ENCODE measurements around the gene GHRHR.

Gene GHRHR

GRCh38 chr7:30986331-30986730 is 22.6 kb downstream of the GHRHR start:
- Histone ChIP-seq H3K9ac (ENCODE audit: low read depth, low read length) (no peak overlapping the region), H3K27me3 (ENCODE audit: control insufficient read depth, insufficient read depth, low read length) (no peaks in the 10 kb centered on the region), H3K4me1 (ENCODE audit: control insufficient read depth, insufficient read depth, low read length) (peaks cover 48% of the 10 kb centered on the region), H3K36me3 (ENCODE audit: control insufficient read depth, insufficient read depth, low read length) (no peaks in the 10 kb centered on the region), H3K4me3 (ENCODE audit: low read depth, low read length) (no peak overlapping the region), H3K27ac (ENCODE audit: low read depth, low read length) (peak overlapping the region; percentile 29), H3K9me3 (ENCODE audit: control insufficient read depth, insufficient read depth, low read length) (no peaks in the 10 kb centered on the region)

GRCh38 chr7:30986738-30987137 is 23.0 kb downstream of the GHRHR start:
- Histone ChIP-seq H3K36me3 (ENCODE audit: control insufficient read depth, insufficient read depth, low read length) (no peaks in the 10 kb centered on the region), H3K9me3 (ENCODE audit: control insufficient read depth, insufficient read depth, low read length) (no peaks in the 10 kb centered on the region), H3K27ac (ENCODE audit: low read depth, low read length) (peak overlapping the region; percentile 29), H3K9ac (ENCODE audit: low read depth, low read length) (no peak overlapping the region), H3K4me1 (ENCODE audit: control insufficient read depth, insufficient read depth, low read length) (peaks cover 48% of the 10 kb centered on the region), H3K27me3 (ENCODE audit: control insufficient read depth, insufficient read depth, low read length) (no peaks in the 10 kb centered on the region), H3K4me3 (ENCODE audit: low read depth, low read length) (no peak overlapping the region)

DNA sequence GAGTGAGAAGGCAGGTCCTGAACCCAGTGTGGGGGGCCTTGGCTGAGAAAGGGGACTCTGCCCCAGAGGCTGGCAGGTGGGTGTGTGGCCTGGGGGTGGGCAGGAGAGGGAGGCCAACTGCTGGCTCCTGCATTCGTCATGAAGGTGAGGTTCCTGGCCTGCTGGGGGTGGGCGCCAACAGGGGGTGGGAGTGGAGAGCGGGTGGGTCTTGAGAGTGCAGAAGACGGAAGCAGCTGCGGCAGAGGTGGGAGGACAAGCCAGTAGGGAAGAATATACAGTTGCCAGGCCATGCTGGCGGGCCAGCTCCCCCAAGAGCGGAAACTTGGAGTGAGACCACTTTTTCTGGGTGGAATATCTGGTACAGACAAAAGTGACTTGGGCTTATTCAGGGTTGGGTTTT is 23.4 kb downstream of the GHRHR start:
- H3K4me3 ChIP-seq (ENCODE audit: low read depth, low read length): no peak overlapping the region

DNA sequence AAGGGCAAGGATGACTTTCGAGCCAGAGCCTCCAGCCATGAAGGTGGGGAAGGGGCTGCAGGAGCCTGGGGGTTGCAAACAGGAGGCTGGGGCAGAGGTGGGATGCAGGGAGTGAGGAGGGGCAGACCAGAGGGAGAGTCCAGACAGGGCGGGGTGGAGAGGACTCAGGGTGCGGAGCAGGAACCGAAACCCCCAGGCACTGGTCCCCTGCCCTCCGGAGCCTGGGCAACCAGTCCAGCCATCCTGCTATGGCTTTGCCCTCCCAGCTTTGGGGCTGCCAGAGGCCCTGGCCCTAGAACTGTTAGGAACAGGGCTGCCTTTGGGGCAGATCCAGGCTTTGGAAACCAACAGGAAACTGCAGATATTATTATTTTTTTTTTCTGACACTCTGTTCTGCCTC is 24.2 kb downstream of the GHRHR start:
- H3K36me3 ChIP-seq (ENCODE audit: control insufficient read depth, insufficient read depth, low read length): no peaks in the 10 kb centered on the region
- peaks cover 48% of the 10 kb centered on the region for H3K4me1 ChIP-seq (ENCODE audit: control insufficient read depth, insufficient read depth, low read length)
- H3K9ac ChIP-seq (ENCODE audit: low read depth, low read length): no peak overlapping the region
- H3K27me3 ChIP-seq (ENCODE audit: control insufficient read depth, insufficient read depth, low read length): no peaks in the 10 kb centered on the region
- H3K27ac ChIP-seq (ENCODE audit: low read depth, low read length): no peak overlapping the region
- H3K9me3 ChIP-seq (ENCODE audit: control insufficient read depth, insufficient read depth, low read length): no peaks in the 10 kb centered on the region
- H3K4me3 ChIP-seq (ENCODE audit: low read depth, low read length): no peak overlapping the region

More for the DNA sequence above, 23.4 kb downstream of the GHRHR start:
- H3K27me3 ChIP-seq (ENCODE audit: control insufficient read depth, insufficient read depth, low read length): no peaks in the 10 kb centered on the region
- H3K4me1 ChIP-seq (ENCODE audit: control insufficient read depth, insufficient read depth, low read length): peaks cover 48% of the 10 kb centered on the region
- H3K9me3 ChIP-seq (ENCODE audit: control insufficient read depth, insufficient read depth, low read length): no peaks in the 10 kb centered on the region
- H3K9ac ChIP-seq (ENCODE audit: low read depth, low read length): no peak overlapping the region
- no peak overlapping the region for H3K27ac ChIP-seq (ENCODE audit: low read depth, low read length)
- H3K36me3 ChIP-seq (ENCODE audit: control insufficient read depth, insufficient read depth, low read length): no peaks in the 10 kb centered on the region

GRCh38 chr7:30988351-30989005 is 24.7 kb downstream of the GHRHR start:
- Histone ChIP-seq H3K36me3 (ENCODE audit: control insufficient read depth, insufficient read depth, low read length) (no peaks in the 10 kb centered on the region), H3K9me3 (ENCODE audit: control insufficient read depth, insufficient read depth, low read length) (peaks cover 2% of the 10 kb centered on the region; the same call in 1 of the 2 replicates), H3K27ac (ENCODE audit: low read depth, low read length) (no peak overlapping the region), H3K9ac (ENCODE audit: low read depth, low read length) (no peak overlapping the region), H3K27me3 (ENCODE audit: control insufficient read depth, insufficient read depth, low read length) (no peaks in the 10 kb centered on the region), H3K4me1 (ENCODE audit: control insufficient read depth, insufficient read depth, low read length) (peaks cover 48% of the 10 kb centered on the region), H3K4me3 (ENCODE audit: low read depth, low read length) (no peak overlapping the region)

- Histone ChIP-seq H3K4me3 (ENCODE audit: low read depth, low read length) (no peak overlapping the region), H3K9ac (ENCODE audit: low read depth, low read length) (no peak overlapping the region), H3K27me3 (ENCODE audit: control insufficient read depth, insufficient read depth, low read length) (no peaks in the 10 kb centered on the region), H3K9me3 (ENCODE audit: control insufficient read depth, insufficient read depth, low read length) (peaks cover 5% of the 10 kb centered on the region; the same call in 1 of the 2 replicates), H3K4me1 (ENCODE audit: control insufficient read depth, insufficient read depth, low read length) (peaks cover 45% of the 10 kb centered on the region), H3K27ac (ENCODE audit: low read depth, low read length) (no peak overlapping the region), H3K36me3 (ENCODE audit: control insufficient read depth, insufficient read depth, low read length) (no peaks in the 10 kb centered on the region)
These were observed 25.5 kb downstream of the GHRHR start for GRCh38 chr7:30989008-30989823.

GRCh38 chr7:30989824-30990672 is 26.3 kb downstream of the GHRHR start:
- H3K27ac ChIP-seq (ENCODE audit: low read depth, low read length): no peak overlapping the region
- peaks cover 38% of the 10 kb centered on the region for H3K4me1 ChIP-seq (ENCODE audit: control insufficient read depth, insufficient read depth, low read length)
- no peaks in the 10 kb centered on the region for H3K27me3 ChIP-seq (ENCODE audit: control insufficient read depth, insufficient read depth, low read length)
- peaks cover 5% of the 10 kb centered on the region; the same call in 1 of the 2 replicates for H3K9me3 ChIP-seq (ENCODE audit: control insufficient read depth, insufficient read depth, low read length)
- H3K36me3 ChIP-seq (ENCODE audit: control insufficient read depth, insufficient read depth, low read length): no peaks in the 10 kb centered on the region
- no peak overlapping the region for H3K9ac ChIP-seq (ENCODE audit: low read depth, low read length)
- no peak overlapping the region for H3K4me3 ChIP-seq (ENCODE audit: low read depth, low read length)

GRCh38 chr7:30990673-30991170 is 27.0 kb downstream of the GHRHR start:
- Histone ChIP-seq H3K4me1 (ENCODE audit: control insufficient read depth, insufficient read depth, low read length) (peaks cover 31% of the 10 kb centered on the region; the same call in 1 of the 2 replicates), H3K9ac (ENCODE audit: low read depth, low read length) (no peak overlapping the region), H3K27me3 (ENCODE audit: control insufficient read depth, insufficient read depth, low read length) (no peaks in the 10 kb centered on the region), H3K4me3 (ENCODE audit: low read depth, low read length) (no peak overlapping the region), H3K9me3 (ENCODE audit: control insufficient read depth, insufficient read depth, low read length) (peaks cover 5% of the 10 kb centered on the region; the same call in 1 of the 2 replicates), H3K27ac (ENCODE audit: low read depth, low read length) (no peak overlapping the region), H3K36me3 (ENCODE audit: control insufficient read depth, insufficient read depth, low read length) (no peaks in the 10 kb centered on the region)

GRCh38 chr7:30992414-30992813 is 28.7 kb downstream of the GHRHR start:
- no peak overlapping the region for H3K9ac ChIP-seq (ENCODE audit: low read depth, low read length)
- peaks cover 16% of the 10 kb centered on the region; the same call in 1 of the 2 replicates for H3K4me1 ChIP-seq (ENCODE audit: control insufficient read depth, insufficient read depth, low read length)
- H3K27me3 ChIP-seq (ENCODE audit: control insufficient read depth, insufficient read depth, low read length): no peaks in the 10 kb centered on the region
- no peak overlapping the region for H3K27ac ChIP-seq (ENCODE audit: low read depth, low read length)
- no peak overlapping the region for H3K4me3 ChIP-seq (ENCODE audit: low read depth, low read length)
- H3K36me3 ChIP-seq (ENCODE audit: control insufficient read depth, insufficient read depth, low read length): no peaks in the 10 kb centered on the region
- peaks cover 5% of the 10 kb centered on the region; the same call in 1 of the 2 replicates for H3K9me3 ChIP-seq (ENCODE audit: control insufficient read depth, insufficient read depth, low read length)

- H3K27me3 ChIP-seq (ENCODE audit: control insufficient read depth, insufficient read depth, low read length): no peaks in the 10 kb centered on the region
- H3K9ac ChIP-seq (ENCODE audit: low read depth, low read length): no peak overlapping the region
- no peak overlapping the region for H3K27ac ChIP-seq (ENCODE audit: low read depth, low read length)
- H3K36me3 ChIP-seq (ENCODE audit: control insufficient read depth, insufficient read depth, low read length): no peaks in the 10 kb centered on the region
- H3K9me3 ChIP-seq (ENCODE audit: control insufficient read depth, insufficient read depth, low read length): peaks cover 5% of the 10 kb centered on the region; the same call in 1 of the 2 replicates
- H3K4me1 ChIP-seq (ENCODE audit: control insufficient read depth, insufficient read depth, low read length): no peaks in the 10 kb centered on the region
- H3K4me3 ChIP-seq (ENCODE audit: low read depth, low read length): no peak overlapping the region
These were observed 30.7 kb downstream of the GHRHR start for GRCh38 chr7:30994206-30995100.

Measured in HUES48 (cell line).